ENCODE measurements around the gene GID4.

DNA sequence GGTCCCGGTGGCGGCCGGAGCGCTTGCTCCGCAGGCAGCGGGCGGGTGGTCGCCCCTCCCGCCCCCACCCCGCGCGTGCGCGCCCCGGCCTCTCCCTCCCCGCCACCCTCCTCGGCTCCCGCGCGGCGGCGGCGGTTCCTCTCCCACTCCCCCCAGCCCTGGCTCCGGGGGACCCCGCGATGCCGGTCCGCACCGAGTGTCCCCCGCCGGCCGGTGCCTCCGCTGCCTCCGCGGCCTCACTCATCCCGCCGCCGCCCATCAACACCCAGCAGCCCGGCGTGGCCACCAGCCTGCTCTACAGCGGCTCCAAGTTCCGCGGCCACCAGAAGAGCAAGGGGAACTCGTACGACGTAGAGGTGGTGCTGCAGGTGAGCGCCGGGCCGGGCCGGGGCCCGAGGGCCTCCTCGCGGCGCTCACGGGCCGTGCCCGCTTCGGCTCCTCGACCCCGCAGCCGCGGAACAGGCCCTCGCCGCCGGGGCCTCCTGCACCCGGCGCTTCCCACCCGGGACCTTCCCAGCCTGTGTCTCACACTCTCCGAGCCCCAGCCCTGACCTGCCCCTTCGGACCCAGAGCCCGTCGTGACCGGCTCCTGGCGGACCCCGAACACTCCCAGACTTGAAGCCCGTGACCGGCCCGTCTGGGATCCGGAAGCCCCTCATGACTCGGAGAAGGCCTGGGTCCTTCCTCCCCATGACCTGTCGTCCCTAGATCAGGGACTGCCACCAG is 490 bp downstream of the GID4 start:
- TF ChIP-seq POLR2A (IDR thresholded peaks at IDR 0.05): no peak
- TF ChIP-seq EP300 (IDR thresholded peaks at IDR 0.05): no peak
